K562 (cell line): ENCODE results near the gene RBM4B. TPM values are rescaled to one million over a fixed set of nuclear protein-coding genes. Genes with fewer than 3 reads are reported as not detected.

Experiments
- E2F6 ChIP-seq, 2 experiments: IDR thresholded peaks; 2 replicates each; pipeline ENCODE4 v1.6.1; 2011; ENCODE audit warnings: borderline replicate concordance in 1 of 2, control low read depth in 1 of 2, low read depth in 1 of 2, low read length in 1 of 2, mild to moderate bottlenecking in 1 of 2, mixed read lengths in 1 of 2, moderate library complexity in 1 of 2; ENCODE audit not compliant: insufficient read depth in 1 of 2, insufficient read length in 1 of 2, poor library complexity in 1 of 2, severe bottlenecking in 1 of 2; ENCODE audit errors: extremely low read depth in 1 of 2
- MAX ChIP-seq: sonication (generic); formaldehyde crosslinking; IDR thresholded peaks from 2 replicates; pipeline ENCODE4 v1.9.0; 2022; ENCODE audit warnings: mild to moderate bottlenecking, missing genetic modification reagents
- MLLT1 ChIP-seq, 2 experiments: fragments of 450-650 bp; IDR thresholded peaks; 2 replicates each; pipeline ENCODE4 v1.6.1; 2016
- MTA2 ChIP-seq: fragments of 450-650 bp; IDR thresholded peaks from 2 replicates; pipeline ENCODE4 v1.6.1; 2016; ENCODE audit warnings: low read depth
- RHOXF2B ChIP-seq: fragments of 250-450 bp; sonication (Bioruptor Pico); conservative IDR thresholded peaks from 2 replicates; pipeline ENCODE4 v1.5.1; 2021
- SFPQ ChIP-seq: fragments of 200-400 bp; formaldehyde crosslinking; IDR thresholded peaks from 2 replicates; pipeline ENCODE4 v1.6.1; 2017; ENCODE audit warnings: mild to moderate bottlenecking, low read depth, low read length, moderate library complexity
- polyA plus RNA-seq, 8 experiments: library from polyadenylated mRNA; depleted of rRNA in 4 of 8; stranded (reverse) in 5 of 8; unstranded in 3 of 8; fragments of >200 nt; fragmentation: Nextera tagmentation in 2 of 8; fragmentation: Illumina TruSeq in 1 of 8; extraction: Ambion mirVana in 2 of 8; extraction: Trizol in 1 of 8; gene quantifications; 2 replicates each; pipeline versions ENCODE4 v1.2.1 to v1.2.3, GENCODE V29; 2011 to 2014; ENCODE audit warnings: inconsistent platforms in 1 of 8, missing spikeins in 1 of 8
- total RNA-seq, 7 experiments: library from RNA; depleted of rRNA in 6 of 7; stranded (reverse); fragments of >200 nt in 6 of 7; fragmentation: Illumina TruSeq in 2 of 7; extraction: Trizol in 2 of 7; gene quantifications; 2 replicates each; pipeline versions ENCODE4 v1.2.1 to v1.2.3, GENCODE V29; 2011 to 2021; ENCODE audit warnings: low replicate concordance in 1 of 7

The RBM4B gene
- total and polyA plus RNA-seq, 9 of the 15 experiments (the other 6 are each of a cell fraction or from before 2014, with no cell fraction given), result 14.6 to 39.9 (median 23.3) TPM

GRCh38 chr11:66676282-66676919 is 1.3 kb downstream of the RBM4B start (continued):
- TF ChIP-seq SFPQ, result no peak
- TF ChIP-seq MLLT1 (IDR thresholded peaks at IDR 0.05), result peak in 1 of 2 experiments; percentile 27; a peak in 1 of 4 replicates
- TF ChIP-seq MAX, result 0 out of 2 replicates have a peak, but pooled peaks have one; percentile 32
- peak in 1 of 2 experiments; percentile 19 for TF ChIP-seq E2F6 (IDR thresholded peaks at IDR 0.05; ENCODE audit: borderline replicate concordance in 1 of 2, extremely low read depth in 1 of 2, insufficient read depth in 1 of 2, insufficient read length in 1 of 2, low read depth in 1 of 2, low read length in 1 of 2, poor library complexity in 1 of 2, severe bottlenecking in 1 of 2)
- no peak for TF ChIP-seq RHOXF2B
- TF ChIP-seq MTA2, result no peak
- TF ChIP-seq, all 486 proteins: peak for 4
